Measurements from ENCODE around the gene CD109.

Gene CD109

GRCh38 chr6:73743081-73743480 is 47.1 kb downstream of the CD109 start:
- no peak overlapping the region for H3K27ac ChIP-seq
- no peak for TF ChIP-seq CTCF (IDR thresholded peaks at IDR 0.05)
- TF ChIP-seq ZFX (IDR thresholded peaks at IDR 0.05; ENCODE audit: borderline replicate concordance): no peak

- no peak for TF ChIP-seq CTCF (IDR thresholded peaks at IDR 0.05)
- no peak for TF ChIP-seq ZFX (IDR thresholded peaks at IDR 0.05; ENCODE audit: borderline replicate concordance)
- no peak overlapping the region for H3K27ac ChIP-seq
These were observed 47.6 kb downstream of the CD109 start for GRCh38 chr6:73743556-73743955.

- no peak overlapping the region for H3K27ac ChIP-seq
- TF ChIP-seq ZFX (IDR thresholded peaks at IDR 0.05; ENCODE audit: borderline replicate concordance) (no peak), CTCF (IDR thresholded peaks at IDR 0.05) (no peak)
These were observed 50.8 kb downstream of the CD109 start for GRCh38 chr6:73746787-73747186.

GRCh38 chr6:73747289-73747688 is 51.3 kb downstream of the CD109 start:
- H3K27ac ChIP-seq: no peak overlapping the region
- TF ChIP-seq ZFX (IDR thresholded peaks at IDR 0.05; ENCODE audit: borderline replicate concordance) (no peak), CTCF (IDR thresholded peaks at IDR 0.05) (no peak)

GRCh38 chr6:73752943-73753342 is 56.9 kb downstream of the CD109 start:
- TF ChIP-seq ZFX (IDR thresholded peaks at IDR 0.05; ENCODE audit: borderline replicate concordance): no peak
- no peak for TF ChIP-seq CTCF (IDR thresholded peaks at IDR 0.05)
- H3K27ac ChIP-seq: no peak overlapping the region

- H3K27ac ChIP-seq: no peak overlapping the region
- TF ChIP-seq ZFX (IDR thresholded peaks at IDR 0.05; ENCODE audit: borderline replicate concordance) (no peak), CTCF (IDR thresholded peaks at IDR 0.05) (no peak)
These were observed 70.0 kb downstream of the CD109 start for GRCh38 chr6:73766040-73766439.

- TF ChIP-seq ZFX (IDR thresholded peaks at IDR 0.05; ENCODE audit: borderline replicate concordance): no peak
- TF ChIP-seq CTCF (IDR thresholded peaks at IDR 0.05): no peak
- H3K27ac ChIP-seq: no peak overlapping the region
These were observed 72.6 kb downstream of the CD109 start for GRCh38 chr6:73768558-73768957.

All from 22Rv1 (cell line).